H1 (cell line): Measurements from ENCODE around the gene S100A13. TPM values are rescaled to one million over a fixed set of nuclear protein-coding genes. Genes with fewer than 3 reads are reported as not detected.

Source experiments
- ASH2L ChIP-seq: fragments of 200-600, 300-600 bp; sonication (generic); IDR thresholded peaks from one replicate; pipeline ENCODE4 v1.7.1; 2017; ENCODE audit warnings: low read length
- CEBPB ChIP-seq: IDR thresholded peaks from 2 replicates; pipeline ENCODE4 v1.6.1; 2012; ENCODE audit warnings: low read depth, low read length
- CHD1 ChIP-seq: IDR thresholded peaks from 2 replicates; pipeline ENCODE4 v1.6.1; 2012; ENCODE audit warnings: low read depth, low read length, improper control_type of control experiment
- HDAC6 ChIP-seq: IDR thresholded peaks from one replicate; pipeline ENCODE4 v1.7.1; 2012; ENCODE audit warnings: low read depth, mild to moderate bottlenecking, inconsistent platforms, low read length, moderate library complexity
- KDM4A ChIP-seq: IDR thresholded peaks from one replicate; pipeline ENCODE4 v1.7.1; 2012; ENCODE audit warnings: low read depth, mild to moderate bottlenecking, moderate library complexity, low read length, inconsistent platforms; ENCODE audit not compliant: severe bottlenecking
- MAFK ChIP-seq: IDR thresholded peaks from 2 replicates; pipeline ENCODE4 v1.6.1; 2012; ENCODE audit warnings: low read depth, mild to moderate bottlenecking, improper control_type of control experiment, low read length
- POLR2AphosphoS5 ChIP-seq: IDR thresholded peaks from 2 replicates; pipeline ENCODE4 v1.6.1; 2011; ENCODE audit warnings: low read depth, low read length
- RBBP5 ChIP-seq: IDR thresholded peaks from 2 replicates; pipeline ENCODE4 v1.7.1; 2012; ENCODE audit warnings: low read depth, mild to moderate bottlenecking, inconsistent platforms, low read length, moderate library complexity, borderline replicate concordance
- RNF2 ChIP-seq: fragments of 200-900, 300-1000 bp; sonication (generic); IDR thresholded peaks from 2 replicates; pipeline ENCODE4 v1.7.1; 2016; ENCODE audit warnings: borderline replicate concordance, low read depth, mild to moderate bottlenecking, antibody characterized with exemption, low read length; ENCODE audit not compliant: poor library complexity, severe bottlenecking; ENCODE audit errors: missing control alignments
- SIN3A ChIP-seq, 2 experiments: IDR thresholded peaks in 1 of 2; conservative IDR thresholded peaks in 1 of 2; 2 replicates each; pipeline ENCODE4 v1.6.1; 2011 to 2012; ENCODE audit warnings: low read length in 2 of 2, improper control_type of control experiment in 1 of 2, low read depth in 1 of 2, mild to moderate bottlenecking in 1 of 2
- SP1 ChIP-seq: IDR thresholded peaks from 2 replicates; pipeline ENCODE4 v1.6.1; 2011; ENCODE audit warnings: low read depth, low read length
- TAF7 ChIP-seq: optimal IDR thresholded peaks from 2 replicates; pipeline ENCODE3; 2011; ENCODE audit warnings: low read depth, mild to moderate bottlenecking, inconsistent platforms, low read length, moderate library complexity, borderline replicate concordance
- YY1 ChIP-seq: IDR thresholded peaks from 2 replicates; pipeline ENCODE4 v1.6.1; 2011; ENCODE audit warnings: low read depth, mild to moderate bottlenecking, low read length
- polyA plus RNA-seq, 7 experiments: library from polyadenylated mRNA; depleted of rRNA in 3 of 7; stranded (reverse) in 5 of 7; unstranded in 2 of 7; fragments of >200 nt in 5 of 7; fragments of 200-250 nt in 2 of 7; gene quantifications; 1 replicate in 5 of 7; 2 replicates in 1 of 7; 4 replicates in 1 of 7; pipeline versions ENCODE4 v1.2.1 to v1.2.3, GENCODE V29; 2011 to 2013; ENCODE audit warnings: missing spikeins in 2 of 7, mixed read lengths in 2 of 7
- total RNA-seq: library from RNA; stranded (reverse); fragmentation: NEBNext Ultra II Directional; extraction: Animal tissue kit (Norgen Biotek cat#: 25700); gene quantifications from 2 replicates; pipeline ENCODE4 v1.2.1, GENCODE V29; 2021
- TF ChIP-seq, protein P1 (sequence below), 3 experiments: IDR thresholded peaks; 1 replicate in 2 of 3; 2 replicates in 1 of 3; pipeline versions ENCODE4 v1.5.1 to v1.6.1; 2011; ENCODE audit warnings: low read length in 3 of 3, mild to moderate bottlenecking in 3 of 3, inconsistent platforms in 2 of 3, low read depth in 1 of 3, moderate library complexity in 1 of 3; ENCODE audit not compliant: insufficient read depth in 1 of 3; ENCODE audit errors: control extremely low read depth in 1 of 3
- TF ChIP-seq, protein P2 (sequence below): IDR thresholded peaks from 2 replicates; pipeline ENCODE4 v1.6.1; 2012; ENCODE audit warnings: low read length, inconsistent platforms
- TF ChIP-seq, protein P3 (sequence below): IDR thresholded peaks from 2 replicates; pipeline ENCODE4 v1.6.1; 2012; ENCODE audit warnings: inconsistent platforms

Gene S100A13
- total and polyA plus RNA-seq, 2 of the 8 experiments (the other 6 are each of a cell fraction or from before 2014, with no cell fraction given): 63.6 to 127 TPM

DNA sequence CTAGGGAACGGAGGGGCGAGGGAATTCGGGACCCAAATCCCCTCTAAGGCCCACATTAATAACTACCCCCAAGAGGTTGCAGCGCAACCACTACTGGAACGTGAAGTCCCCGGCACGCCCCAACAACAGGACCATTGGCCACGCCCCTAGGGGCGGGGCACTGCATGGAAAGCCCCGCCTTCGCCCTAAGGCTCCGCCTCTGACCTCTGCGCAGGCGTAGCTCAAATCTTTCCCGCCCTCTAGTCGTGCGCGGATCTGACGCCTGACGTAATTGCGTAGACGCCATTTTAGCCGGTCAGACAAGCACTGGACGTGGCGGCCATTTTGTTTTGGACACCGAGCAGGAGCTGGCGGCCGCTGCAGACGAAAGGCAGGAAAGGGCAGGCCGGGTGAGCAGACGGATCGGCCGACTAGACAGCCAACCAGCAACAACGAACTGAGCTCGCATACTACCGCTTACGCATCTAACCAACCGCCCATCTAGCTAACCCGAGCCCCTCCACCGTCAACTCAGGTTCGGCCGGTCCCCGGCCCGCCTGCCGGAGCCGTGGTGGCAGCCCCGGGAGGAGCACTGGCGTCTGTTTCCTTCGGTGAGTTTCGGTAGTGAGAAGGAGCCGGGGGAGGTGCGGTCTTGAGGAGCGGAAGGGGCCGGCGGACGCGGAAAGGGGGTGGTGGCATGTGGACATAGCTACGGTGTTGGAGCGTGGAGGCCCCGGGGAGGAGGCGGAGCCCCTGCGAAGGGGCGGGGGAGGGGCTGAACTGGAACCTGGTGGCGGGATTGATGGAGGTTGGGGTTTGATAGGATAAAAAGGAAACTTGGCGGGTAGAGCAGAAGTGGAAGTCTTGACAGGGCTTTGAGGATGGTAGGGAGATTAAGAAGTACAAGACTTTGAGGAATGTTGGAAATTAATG, 6.7 kb upstream of the S100A13 start, which contains the start of gene CHTOP (continued):
- TF ChIP-seq, protein P1, sequence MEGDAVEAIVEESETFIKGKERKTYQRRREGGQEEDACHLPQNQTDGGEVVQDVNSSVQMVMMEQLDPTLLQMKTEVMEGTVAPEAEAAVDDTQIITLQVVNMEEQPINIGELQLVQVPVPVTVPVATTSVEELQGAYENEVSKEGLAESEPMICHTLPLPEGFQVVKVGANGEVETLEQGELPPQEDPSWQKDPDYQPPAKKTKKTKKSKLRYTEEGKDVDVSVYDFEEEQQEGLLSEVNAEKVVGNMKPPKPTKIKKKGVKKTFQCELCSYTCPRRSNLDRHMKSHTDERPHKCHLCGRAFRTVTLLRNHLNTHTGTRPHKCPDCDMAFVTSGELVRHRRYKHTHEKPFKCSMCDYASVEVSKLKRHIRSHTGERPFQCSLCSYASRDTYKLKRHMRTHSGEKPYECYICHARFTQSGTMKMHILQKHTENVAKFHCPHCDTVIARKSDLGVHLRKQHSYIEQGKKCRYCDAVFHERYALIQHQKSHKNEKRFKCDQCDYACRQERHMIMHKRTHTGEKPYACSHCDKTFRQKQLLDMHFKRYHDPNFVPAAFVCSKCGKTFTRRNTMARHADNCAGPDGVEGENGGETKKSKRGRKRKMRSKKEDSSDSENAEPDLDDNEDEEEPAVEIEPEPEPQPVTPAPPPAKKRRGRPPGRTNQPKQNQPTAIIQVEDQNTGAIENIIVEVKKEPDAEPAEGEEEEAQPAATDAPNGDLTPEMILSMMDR (IDR thresholded peaks at IDR 0.05; ENCODE audit: control extremely low read depth in 1 of 3, insufficient read depth in 1 of 3, low read depth in 1 of 3, low read length in 3 of 3): peak in 1 of 3 experiments; percentile 10; a peak in 1 of 4 replicates
- TF ChIP-seq SP1 (peak; percentile 47; the same call in 1 of the 2 replicates), HDAC6 (no peak), RBBP5 (peak; percentile 76; the same call in 1 of the 2 replicates), CEBPB (peak; percentile 50; the same call in 1 of the 2 replicates), POLR2AphosphoS5 (peak; percentile 75), KDM4A (peak; percentile 27), CHD1 (peak; percentile 28; the same call in 1 of the 2 replicates), SIN3A (conservative IDR thresholded peaks at IDR 0.05 in 1 of 2, IDR thresholded peaks at IDR 0.05 in 1 of 2; ENCODE audit: low read depth in 1 of 2, low read length in 2 of 2) (peak in 1 of 2 experiments; percentile 79; a peak in 2 of 4 replicates), RNF2 (no peak), TAF7 (peak; percentile 86), YY1 (peak; percentile 100), MAFK (no peak), ASH2L (peak; percentile 97)
- TF ChIP-seq, protein P2, sequence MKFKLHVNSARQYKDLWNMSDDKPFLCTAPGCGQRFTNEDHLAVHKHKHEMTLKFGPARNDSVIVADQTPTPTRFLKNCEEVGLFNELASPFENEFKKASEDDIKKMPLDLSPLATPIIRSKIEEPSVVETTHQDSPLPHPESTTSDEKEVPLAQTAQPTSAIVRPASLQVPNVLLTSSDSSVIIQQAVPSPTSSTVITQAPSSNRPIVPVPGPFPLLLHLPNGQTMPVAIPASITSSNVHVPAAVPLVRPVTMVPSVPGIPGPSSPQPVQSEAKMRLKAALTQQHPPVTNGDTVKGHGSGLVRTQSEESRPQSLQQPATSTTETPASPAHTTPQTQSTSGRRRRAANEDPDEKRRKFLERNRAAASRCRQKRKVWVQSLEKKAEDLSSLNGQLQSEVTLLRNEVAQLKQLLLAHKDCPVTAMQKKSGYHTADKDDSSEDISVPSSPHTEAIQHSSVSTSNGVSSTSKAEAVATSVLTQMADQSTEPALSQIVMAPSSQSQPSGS: peak; percentile 98
- TF ChIP-seq, protein P3, sequence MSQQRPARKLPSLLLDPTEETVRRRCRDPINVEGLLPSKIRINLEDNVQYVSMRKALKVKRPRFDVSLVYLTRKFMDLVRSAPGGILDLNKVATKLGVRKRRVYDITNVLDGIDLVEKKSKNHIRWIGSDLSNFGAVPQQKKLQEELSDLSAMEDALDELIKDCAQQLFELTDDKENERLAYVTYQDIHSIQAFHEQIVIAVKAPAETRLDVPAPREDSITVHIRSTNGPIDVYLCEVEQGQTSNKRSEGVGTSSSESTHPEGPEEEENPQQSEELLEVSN: peak; percentile 37
